K562 (cell line): ENCODE data around the gene NOL8.

Source experiments
- CTCF ChIP-seq, 3 experiments: IDR thresholded peaks in 2 of 3; conservative IDR thresholded peaks in 1 of 3; 2 replicates each; pipeline ENCODE4 v1.5.1; 2011 to 2012; ENCODE audit warnings: low read length in 3 of 3, mild to moderate bottlenecking in 3 of 3, control low read depth in 2 of 3, improper control_type of control experiment in 1 of 3, inconsistent platforms in 1 of 3, low read depth in 1 of 3, mixed read lengths in 1 of 3, moderate library complexity in 1 of 3; ENCODE audit not compliant: insufficient read depth in 2 of 3
- HNRNPK ChIP-seq: fragments of 200-400 bp; formaldehyde crosslinking; IDR thresholded peaks from one replicate; pipeline ENCODE4 v1.6.1; 2018; ENCODE audit warnings: mild to moderate bottlenecking, low read depth, low read length; ENCODE audit not compliant: poor library complexity, severe bottlenecking
- IRF2 ChIP-seq: sonication (generic); formaldehyde crosslinking; IDR thresholded peaks from 2 replicates; pipeline ENCODE4 v1.8.1; 2022; ENCODE audit warnings: mild to moderate bottlenecking, missing genetic modification reagents
- POLR2A ChIP-seq: fragments of 450-650 bp; conservative IDR thresholded peaks from 2 replicates; pipeline ENCODE4 v1.6.1; 2016
- REST ChIP-seq, 2 experiments: fragments of 450-650 bp; formaldehyde crosslinking in 1 of 2; IDR thresholded peaks; 2 replicates each; pipeline versions ENCODE4 v1.4.0 to v1.6.1; 2014 to 2020; ENCODE audit warnings: mild to moderate bottlenecking in 2 of 2, borderline replicate concordance in 1 of 2, low read depth in 1 of 2
- ZNF140 ChIP-seq: fragments of 250-450 bp; sonication (Bioruptor Pico); IDR thresholded peaks from 2 replicates; pipeline ENCODE4 v1.8.0; 2021; ENCODE audit warnings: moderate library complexity, mild to moderate bottlenecking, inconsistent platforms
- TF ChIP-seq, protein P1 (sequence below): fragments of 450-650 bp; IDR thresholded peaks from 2 replicates; pipeline ENCODE4 v1.6.1; 2016; ENCODE audit warnings: borderline replicate concordance

- TF ChIP-seq CTCF (IDR thresholded peaks at IDR 0.05 in 2 of 3, conservative IDR thresholded peaks at IDR 0.05 in 1 of 3; ENCODE audit: insufficient read depth in 2 of 3, low read depth in 1 of 3, low read length in 3 of 3) (no peak), IRF2 (CRISPR knock-in tag) (no peak), REST (IDR thresholded peaks at IDR 0.05; ENCODE audit: borderline replicate concordance) (no peak), REST (CRISPR knock-in tag; IDR thresholded peaks at IDR 0.05; ENCODE audit: low read depth) (no peak), POLR2A (no peak), HNRNPK (no peak), ZNF140 (CRISPR knock-in tag) (no peak)
- TF ChIP-seq, protein P1, sequence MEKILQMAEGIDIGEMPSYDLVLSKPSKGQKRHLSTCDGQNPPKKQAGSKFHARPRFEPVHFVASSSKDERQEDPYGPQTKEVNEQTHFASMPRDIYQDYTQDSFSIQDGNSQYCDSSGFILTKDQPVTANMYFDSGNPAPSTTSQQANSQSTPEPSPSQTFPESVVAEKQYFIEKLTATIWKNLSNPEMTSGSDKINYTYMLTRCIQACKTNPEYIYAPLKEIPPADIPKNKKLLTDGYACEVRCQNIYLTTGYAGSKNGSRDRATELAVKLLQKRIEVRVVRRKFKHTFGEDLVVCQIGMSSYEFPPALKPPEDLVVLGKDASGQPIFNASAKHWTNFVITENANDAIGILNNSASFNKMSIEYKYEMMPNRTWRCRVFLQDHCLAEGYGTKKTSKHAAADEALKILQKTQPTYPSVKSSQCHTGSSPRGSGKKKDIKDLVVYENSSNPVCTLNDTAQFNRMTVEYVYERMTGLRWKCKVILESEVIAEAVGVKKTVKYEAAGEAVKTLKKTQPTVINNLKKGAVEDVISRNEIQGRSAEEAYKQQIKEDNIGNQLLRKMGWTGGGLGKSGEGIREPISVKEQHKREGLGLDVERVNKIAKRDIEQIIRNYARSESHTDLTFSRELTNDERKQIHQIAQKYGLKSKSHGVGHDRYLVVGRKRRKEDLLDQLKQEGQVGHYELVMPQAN, result no peak
Measured at GRCh38 chr9:92289708-92290390, 35.3 kb downstream of the NOL8 start.
